ENCODE measurements around the gene ACSL6.
A peak's percentile ranks its signal among the peaks of the same experiment; 100 is the strongest.

Gene ACSL6

GRCh38 chr5:131986161-131986912, 25.1 kb downstream of the ACSL6 start:
- Histone ChIP-seq H3K4me1 (peaks cover 0 to 14% (median 0%) of the 10 kb centered on the region in 10 experiments; a peak in 5 of 20 replicates), H3K9me3 (replicated peaks in 1 of 11) (no peaks in the 10 kb centered on the region), H3K36me3 (no peaks in the 10 kb centered on the region), H3K27ac (no peak overlapping the region), H3K9ac (no peak overlapping the region), H3K27me3 (no peaks in the 10 kb centered on the region), H4K20me1 (no peaks in the 10 kb centered on the region), H3K4me3 (no peak overlapping the region), H3K4me2 (peak overlapping the region in 1 of 11 experiments; percentile 12; a peak in 1 of 22 replicates)
- no peak for TF ChIP-seq Cebpa-rat (IDR thresholded peaks at IDR 0.05)

GRCh38 chr5:131984956-131985665, 26.3 kb downstream of the ACSL6 start:
- H3K4me3 ChIP-seq = no peak overlapping the region
- H4K20me1 ChIP-seq = no peaks in the 10 kb centered on the region
- no peak overlapping the region for H3K4me2 ChIP-seq
- no peaks in the 10 kb centered on the region for H3K27me3 ChIP-seq
- H3K36me3 ChIP-seq = no peaks in the 10 kb centered on the region
- H3K9ac ChIP-seq = no peak overlapping the region
- no peaks in the 10 kb centered on the region for H3K9me3 ChIP-seq (replicated peaks in 1 of 11)
- no peak for TF ChIP-seq Cebpa-rat (IDR thresholded peaks at IDR 0.05)
- H3K27ac ChIP-seq = no peak overlapping the region
- peaks cover 0 to 14% (median 0%) of the 10 kb centered on the region in 10 experiments; a peak in 5 of 20 replicates for H3K4me1 ChIP-seq

GRCh38 chr5:131983244-131983771, 28.1 kb downstream of the ACSL6 start:
- peaks cover 0 to 24% (median 2%) of the 10 kb centered on the region in 10 experiments; a peak in 8 of 20 replicates for H3K4me1 ChIP-seq
- H3K9me3 ChIP-seq (replicated peaks in 1 of 11) = no peaks in the 10 kb centered on the region
- H3K9ac ChIP-seq = no peak overlapping the region
- no peaks in the 10 kb centered on the region for H4K20me1 ChIP-seq
- H3K36me3 ChIP-seq = no peaks in the 10 kb centered on the region
- H3K27me3 ChIP-seq = no peaks in the 10 kb centered on the region
- no peak overlapping the region for H3K27ac ChIP-seq
- H3K4me3 ChIP-seq = no peak overlapping the region
- H3K4me2 ChIP-seq = peak overlapping the region in 1 of 11 experiments; percentile 0; a peak in 1 of 22 replicates
- TF ChIP-seq Cebpa-rat (IDR thresholded peaks at IDR 0.05) = no peak

- H3K4me3 ChIP-seq = no peak overlapping the region
- H3K9ac ChIP-seq = no peak overlapping the region
- H3K27me3 ChIP-seq = no peaks in the 10 kb centered on the region
- no peaks in the 10 kb centered on the region for H3K9me3 ChIP-seq (replicated peaks in 1 of 11)
- H3K4me1 ChIP-seq = peaks cover 0 to 24% (median 4%) of the 10 kb centered on the region in 10 experiments; a peak in 9 of 20 replicates
- no peaks in the 10 kb centered on the region for H4K20me1 ChIP-seq
- H3K27ac ChIP-seq = no peak overlapping the region
- no peak for TF ChIP-seq Cebpa-rat (IDR thresholded peaks at IDR 0.05)
- no peak overlapping the region for H3K4me2 ChIP-seq
- H3K36me3 ChIP-seq = no peaks in the 10 kb centered on the region
Observed at GRCh38 chr5:131981516-131981915, 29.9 kb downstream of the ACSL6 start.

- Histone ChIP-seq H3K27ac (no peak overlapping the region), H4K20me1 (no peaks in the 10 kb centered on the region), H3K9me3 (replicated peaks in 1 of 11) (no peaks in the 10 kb centered on the region), H3K4me2 (no peak overlapping the region), H3K9ac (no peak overlapping the region), H3K36me3 (no peaks in the 10 kb centered on the region), H3K4me1 (peaks cover 0 to 19% (median 4%) of the 10 kb centered on the region in 10 experiments; a peak in 9 of 20 replicates), H3K4me3 (no peak overlapping the region), H3K27me3 (no peaks in the 10 kb centered on the region)
- TF ChIP-seq Cebpa-rat (IDR thresholded peaks at IDR 0.05) = no peak
Observed at GRCh38 chr5:131980696-131981095, 30.8 kb downstream of the ACSL6 start.

- no peaks in the 10 kb centered on the region for H3K27me3 ChIP-seq
- no peak overlapping the region for H3K4me2 ChIP-seq
Observed at GRCh38 chr5:131979816-131980215, 31.6 kb downstream of the ACSL6 start.

GRCh38 chr5:131977212-131977604, 34.2 kb downstream of the ACSL6 start:
- Histone ChIP-seq H4K20me1 (no peaks in the 10 kb centered on the region), H3K4me2 (peak overlapping the region in 1 of 11 experiments; percentile 37; a peak in 1 of 22 replicates), H3K9me3 (replicated peaks in 1 of 11) (no peaks in the 10 kb centered on the region), H3K36me3 (no peaks in the 10 kb centered on the region), H3K27ac (no peak overlapping the region), H3K9ac (no peak overlapping the region), H3K4me3 (no peak overlapping the region), H3K4me1 (peaks cover 0 to 21% (median 6%) of the 10 kb centered on the region in 10 experiments; a peak in 8 of 20 replicates), H3K27me3 (no peaks in the 10 kb centered on the region)
- no peak for TF ChIP-seq Cebpa-rat (IDR thresholded peaks at IDR 0.05)

More at GRCh38 chr5:131979816-131980215, 31.6 kb downstream of the ACSL6 start:
- Histone ChIP-seq H3K36me3 (no peaks in the 10 kb centered on the region), H3K4me1 (peaks cover 0 to 25% (median 5%) of the 10 kb centered on the region in 10 experiments; a peak in 10 of 20 replicates), H3K9ac (no peak overlapping the region), H3K9me3 (replicated peaks in 1 of 11) (no peaks in the 10 kb centered on the region), H3K4me3 (no peak overlapping the region), H4K20me1 (no peaks in the 10 kb centered on the region), H3K27ac (no peak overlapping the region)
- no peak for TF ChIP-seq Cebpa-rat (IDR thresholded peaks at IDR 0.05)

GRCh38 chr5:131976414-131977211, 34.8 kb downstream of the ACSL6 start:
- no peak overlapping the region for H3K9ac ChIP-seq
- no peaks in the 10 kb centered on the region for H4K20me1 ChIP-seq
- no peaks in the 10 kb centered on the region for H3K27me3 ChIP-seq
- no peak overlapping the region for H3K4me3 ChIP-seq
- H3K36me3 ChIP-seq = no peaks in the 10 kb centered on the region
- peaks cover 0 to 21% (median 6%) of the 10 kb centered on the region in 10 experiments; a peak in 8 of 20 replicates for H3K4me1 ChIP-seq
- H3K27ac ChIP-seq = no peak overlapping the region
- H3K9me3 ChIP-seq (replicated peaks in 1 of 11) = no peaks in the 10 kb centered on the region
- peak overlapping the region in 1 of 11 experiments; percentile 37; a peak in 1 of 22 replicates for H3K4me2 ChIP-seq
- TF ChIP-seq Cebpa-rat (IDR thresholded peaks at IDR 0.05) = no peak

Measured in BLaER1 treated with 17β-estradiol and CSF1 and Interleukin-3, amounts not matched to agents 10 nM and 100 nM (cell line).